ENCODE data around the gene SPATS1. TPM values are rescaled to one million over a fixed set of nuclear protein-coding genes. Genes with fewer than 3 reads are reported as not detected.

SPATS1 gene
- total and polyA plus RNA-seq, 2 of the 13 experiments (the other 11 are each of a cell fraction or from before 2014, with no cell fraction given): not detected

DNA sequence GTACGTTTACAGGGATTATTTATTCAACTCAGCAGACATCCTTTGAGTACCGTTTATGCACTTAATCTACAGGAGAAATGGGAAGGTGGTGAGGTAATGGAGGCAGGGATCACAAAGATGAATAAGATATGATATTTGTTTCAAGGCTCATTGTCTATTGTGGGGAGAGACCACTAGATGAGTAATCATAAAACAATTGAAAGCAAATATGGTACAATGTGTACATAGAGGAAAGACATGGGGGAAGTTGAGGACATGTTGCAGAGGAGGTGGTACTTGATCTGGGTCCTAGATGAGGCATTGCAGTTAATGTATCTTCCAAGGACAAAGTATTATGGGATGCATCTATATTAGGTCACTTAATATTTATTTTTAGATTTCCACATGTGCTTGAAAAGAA, 31.3 kb downstream of the SPATS1 start:
- no TSS peak for BruUV-seq (replicated peaks)
- FAIRE-seq: no peak
- no peak overlapping the region for H3K4me3 ChIP-seq (replicated peaks in 1 of 3; ENCODE audit: insufficient read depth in 1 of 3, low read depth in 2 of 3, low read length in 3 of 3)

DNA sequence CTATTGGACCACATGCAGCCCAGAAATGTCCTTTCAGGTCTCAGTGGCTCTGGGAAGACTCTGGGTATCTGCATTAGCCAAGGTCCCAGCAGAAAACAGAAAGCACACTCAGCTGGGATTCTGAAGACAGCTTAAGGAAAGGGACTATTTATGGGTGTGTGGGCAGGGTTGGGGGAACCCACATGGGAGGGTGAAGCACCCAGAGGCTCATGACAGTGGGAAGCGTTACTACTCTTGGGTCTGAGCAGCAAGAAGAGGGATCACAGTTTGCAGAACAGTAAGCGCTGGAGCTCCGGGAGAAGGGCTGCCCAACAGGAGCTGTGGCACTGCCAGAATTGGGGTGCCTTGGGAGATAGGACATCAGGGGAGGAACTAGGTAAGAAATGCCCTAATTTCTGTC, 32.6 kb downstream of the SPATS1 start:
- Histone ChIP-seq H4K20me1 (ENCODE audit: insufficient read depth, low read length) (no peaks in the 10 kb centered on the region), H3K27me3 (ENCODE audit: control insufficient read depth in 1 of 2, insufficient read depth in 2 of 2, low read length in 2 of 2) (peaks cover 0 to 7% of the 10 kb centered on the region in 2 experiments; a peak in 2 of 5 replicates), H3K27ac (ENCODE audit: extremely low read length, insufficient read depth, low read length) (no peak overlapping the region), H3K4me1 (ENCODE audit: insufficient read depth, low read length) (no peaks in the 10 kb centered on the region), H3K4me3 (replicated peaks in 1 of 3; ENCODE audit: insufficient read depth in 1 of 3, low read depth in 2 of 3, low read length in 3 of 3) (no peak overlapping the region), H3K36me3 (replicated peaks in 1 of 2; ENCODE audit: control insufficient read depth in 1 of 2, insufficient read depth in 2 of 2, low read length in 2 of 2) (no peaks in the 10 kb centered on the region), H3K9me3 (ENCODE audit: low read length) (no peaks in the 10 kb centered on the region), H2AFZ (ENCODE audit: low read length) (no peak overlapping the region), H3K4me2 (ENCODE audit: low read depth, low read length) (no peak overlapping the region), H3K9ac (ENCODE audit: insufficient read depth, low read depth, low read length) (no peak overlapping the region), H3K79me2 (ENCODE audit: insufficient read depth, low read length) (no peaks in the 10 kb centered on the region)
- CTCF ChIA-PET (ENCODE audit: low intra/inter-chr PET ratio, low total read pairs): no interaction called here
- ATAC-seq (no peak), FAIRE-seq (no peak), DNase-seq (ENCODE audit: low spot score) (no peak)
- TF ChIP-seq ZFP90 (CRISPR knock-in tag; IDR thresholded peaks at IDR 0.05; ENCODE audit: borderline replicate concordance): no peak
- TF ChIP-seq ISL2 (CRISPR knock-in tag; IDR thresholded peaks at IDR 0.05): no peak
- no peak for TF ChIP-seq CBX5 (CRISPR knock-in tag; IDR thresholded peaks at IDR 0.05; ENCODE audit: borderline replicate concordance)
- TF ChIP-seq ZNF660 (CRISPR knock-in tag; IDR thresholded peaks at IDR 0.05; ENCODE audit: borderline replicate concordance, low read depth): no peak
- no peak for TF ChIP-seq PHB2 (IDR thresholded peaks at IDR 0.05; ENCODE audit: partially characterized antibody)
- in situ Hi-C loops (cut with HindIII; ENCODE audit: extremely low pct_ligation_motif_present, low pct_unique_long_range_greater_than_20kb): no loop called here
- no TSS peak for BruUV-seq (replicated peaks)
- intact Hi-C loops (cut with micrococcal nuclease; ENCODE audit: unreplicated experiment): no loop called here
- POLR2A ChIA-PET: interaction anchor here (0.7 kb wide), 1 partner anchor 12 kb away, joined by 3 read pairs; the partner anchor contains the start of gene CDC5L
- WGBS (ENCODE audit: low lambda C conversion rate): 69% methylated on average over 3 of the region's 3 CpGs

More for the DNA sequence above, 31.3 kb downstream of the SPATS1 start:
- DNase-seq (ENCODE audit: low spot score): no peak
- Histone ChIP-seq H3K9me3 (ENCODE audit: low read length) (no peaks in the 10 kb centered on the region), H3K4me1 (ENCODE audit: insufficient read depth, low read length) (no peaks in the 10 kb centered on the region), H4K20me1 (ENCODE audit: insufficient read depth, low read length) (no peaks in the 10 kb centered on the region), H3K4me2 (ENCODE audit: low read depth, low read length) (no peak overlapping the region), H2AFZ (ENCODE audit: low read length) (no peak overlapping the region), H3K27me3 (ENCODE audit: control insufficient read depth in 1 of 2, insufficient read depth in 2 of 2, low read length in 2 of 2) (peaks cover 0 to 7% of the 10 kb centered on the region in 2 experiments; a peak in 2 of 5 replicates), H3K36me3 (replicated peaks in 1 of 2; ENCODE audit: control insufficient read depth in 1 of 2, insufficient read depth in 2 of 2, low read length in 2 of 2) (no peaks in the 10 kb centered on the region), H3K79me2 (ENCODE audit: insufficient read depth, low read length) (no peaks in the 10 kb centered on the region), H3K9ac (ENCODE audit: insufficient read depth, low read depth, low read length) (no peak overlapping the region), H3K27ac (ENCODE audit: extremely low read length, insufficient read depth, low read length) (no peak overlapping the region)
- ChIA-PET CTCF (ENCODE audit: low intra/inter-chr PET ratio, low total read pairs) (no interaction called here), POLR2A (no interaction called here)
- intact Hi-C loops (cut with micrococcal nuclease; ENCODE audit: unreplicated experiment) (no loop called here), in situ Hi-C loops (cut with HindIII; ENCODE audit: extremely low pct_ligation_motif_present, low pct_unique_long_range_greater_than_20kb) (no loop called here)
- TF ChIP-seq ZNF567 (CRISPR knock-in tag; IDR thresholded peaks at IDR 0.05; ENCODE audit: borderline replicate concordance) (no peak), ZFP41 (CRISPR knock-in tag; IDR thresholded peaks at IDR 0.05; ENCODE audit: borderline replicate concordance) (no peak)
- WGBS (ENCODE audit: low lambda C conversion rate): 4% methylated on average over 2 of the region's 2 CpGs
- ATAC-seq: no peak

All from HepG2 (cell line).